H1 (cell line): ENCODE results near the gene MLEC. TPM values are rescaled to one million over a fixed set of nuclear protein-coding genes. Genes with fewer than 3 reads are reported as not detected.

ENCODE experiments used
- ATF3 ChIP-seq: IDR thresholded peaks from 2 replicates; pipeline ENCODE4 v1.6.1; 2011; ENCODE audit warnings: low read depth, mild to moderate bottlenecking, low read length; ENCODE audit not compliant: insufficient read depth
- CHD2 ChIP-seq: IDR thresholded peaks from 2 replicates; pipeline ENCODE4 v1.6.1; 2012; ENCODE audit warnings: low read length, improper control_type of control experiment
- CHD7 ChIP-seq: fragments of 300-600 bp; sonication (generic); IDR thresholded peaks from 2 replicates; pipeline ENCODE4 v1.7.1; 2012; ENCODE audit warnings: low read length, moderate library complexity, mild to moderate bottlenecking, inconsistent platforms; ENCODE audit not compliant: insufficient replicate concordance
- EZH2 ChIP-seq: fragments of 200-600 bp; sonication (generic); IDR thresholded peaks from 2 replicates; pipeline ENCODE4 v1.7.1; 2012; ENCODE audit warnings: low read depth, mild to moderate bottlenecking, moderate library complexity, low read length, inconsistent platforms; ENCODE audit not compliant: severe bottlenecking
- HDAC6 ChIP-seq: IDR thresholded peaks from one replicate; pipeline ENCODE4 v1.7.1; 2012; ENCODE audit warnings: low read depth, mild to moderate bottlenecking, inconsistent platforms, low read length, moderate library complexity
- MAFK ChIP-seq: IDR thresholded peaks from 2 replicates; pipeline ENCODE4 v1.6.1; 2012; ENCODE audit warnings: low read depth, mild to moderate bottlenecking, improper control_type of control experiment, low read length
- NRF1 ChIP-seq: IDR thresholded peaks from 2 replicates; pipeline ENCODE4 v1.6.1; 2011; ENCODE audit warnings: mild to moderate bottlenecking, low read depth, low read length, improper control_type of control experiment
- SIRT6 ChIP-seq: IDR thresholded peaks from one replicate; pipeline ENCODE4 v1.7.1; 2012; ENCODE audit warnings: low read length, inconsistent platforms
- SIX5 ChIP-seq: IDR thresholded peaks from 2 replicates; pipeline ENCODE4 v1.6.1; 2011; ENCODE audit warnings: mild to moderate bottlenecking, low read depth, low read length
- SP4 ChIP-seq: IDR thresholded peaks from 2 replicates; pipeline ENCODE4 v1.6.1; 2012; ENCODE audit warnings: low read length, inconsistent platforms
- SRF ChIP-seq: IDR thresholded peaks from 2 replicates; pipeline ENCODE4 v1.6.1; 2011; ENCODE audit warnings: mild to moderate bottlenecking, low read depth, low read length, moderate library complexity
- TAF7 ChIP-seq: optimal IDR thresholded peaks from 2 replicates; pipeline ENCODE3; 2011; ENCODE audit warnings: low read depth, mild to moderate bottlenecking, inconsistent platforms, low read length, moderate library complexity, borderline replicate concordance
- polyA plus RNA-seq, 7 experiments: library from polyadenylated mRNA; depleted of rRNA in 3 of 7; stranded (reverse) in 5 of 7; unstranded in 2 of 7; fragments of >200 nt in 5 of 7; fragments of 200-250 nt in 2 of 7; gene quantifications; 1 replicate in 5 of 7; 2 replicates in 1 of 7; 4 replicates in 1 of 7; pipeline versions ENCODE4 v1.2.1 to v1.2.3, GENCODE V29; 2011 to 2013; ENCODE audit warnings: missing spikeins in 2 of 7, mixed read lengths in 2 of 7
- total RNA-seq: library from RNA; stranded (reverse); fragmentation: NEBNext Ultra II Directional; extraction: Animal tissue kit (Norgen Biotek cat#: 25700); gene quantifications from 2 replicates; pipeline ENCODE4 v1.2.1, GENCODE V29; 2021

Gene MLEC
- total and polyA plus RNA-seq, 2 of the 8 experiments (the other 6 are each of a cell fraction or from before 2014, with no cell fraction given): 37.1 to 260 TPM

DNA sequence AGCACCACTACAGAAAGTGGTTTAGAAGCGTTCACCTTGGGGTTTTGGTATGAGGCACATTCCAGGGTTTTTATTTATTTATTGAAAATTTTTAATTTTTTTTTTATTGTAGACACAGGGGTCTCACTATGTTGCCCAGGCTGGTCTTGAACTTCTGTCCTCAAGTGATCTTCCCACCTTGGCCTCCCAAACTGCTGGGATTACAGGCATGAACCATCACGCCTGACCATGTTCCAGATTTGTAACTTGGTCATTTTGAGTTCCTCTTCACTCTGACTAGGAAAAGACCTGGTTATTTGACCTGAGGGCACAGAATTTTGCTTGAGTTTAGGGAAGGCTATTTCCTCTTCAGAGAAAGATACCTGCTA lies 3.1 kb downstream of the MLEC start (continued):
- TF ChIP-seq CHD7 (no peak), MAFK (no peak), ATF3 (no peak), SP4 (no peak), TAF7 (no peak), HDAC6 (no peak), SRF (no peak), CHD2 (no peak), EZH2 (no peak), NRF1 (no peak), SIRT6 (no peak), SIX5 (no peak)
